ENCODE results near the gene VRK3. TPM values are rescaled to one million over a fixed set of nuclear protein-coding genes. Genes with fewer than 3 reads are reported as not detected.

Gene VRK3
- total RNA-seq, 1 donor from 2014 or later = 44.6 TPM

GRCh38 chr19:50026550-50026906 is 1.4 kb upstream of the VRK3 start:
- peaks cover 18% of the 10 kb centered on the region for H3K4me1 Mint-ChIP-seq (ENCODE audit: unreplicated experiment)
- peak overlapping the region; percentile 98 for H3K4me3 Mint-ChIP-seq
- H3K9me3 Mint-ChIP-seq = peaks cover 3% of the 10 kb centered on the region
- no peak for TF ChIP-seq CTCF (conservative IDR thresholded peaks at IDR 0.05)
- no peaks in the 10 kb centered on the region for H3K27me3 Mint-ChIP-seq
- H3K36me3 Mint-ChIP-seq = peaks cover 22% of the 10 kb centered on the region
- no peak for DNase-seq (ENCODE audit: extremely low spot score, unreplicated experiment)
- peak overlapping the region; percentile 21 for H3K27ac Mint-ChIP-seq

- DNase-seq (ENCODE audit: extremely low spot score, unreplicated experiment) = peak; percentile 89
- Mint-ChIP-seq H3K4me3 (peak within 1 kb of the TSS; percentile 98), H3K27ac (peak within 1 kb of the TSS; percentile 97), H3K27me3 (no peaks in the 10 kb centered on the region), H3K36me3 (peaks cover 18% of the 10 kb centered on the region), H3K4me1 (ENCODE audit: unreplicated experiment) (peaks cover 18% of the 10 kb centered on the region), H3K9me3 (peaks cover 3% of the 10 kb centered on the region)
- TF ChIP-seq CTCF (conservative IDR thresholded peaks at IDR 0.05) = no peak
Observed at GRCh38 chr19:50025794-50026549, 800 bp upstream of the VRK3 start, which contains the start of gene ZNF473. TSS of gene ZNF473 (plus strand) at chr19:50026005. CDS start at chr19:50031083, 5,078 bp downstream.

GRCh38 chr19:50024719-50025021 is 502 bp downstream of the VRK3 start:
- peaks cover 15% of the 10 kb centered on the region for H3K36me3 Mint-ChIP-seq
- no peak for TF ChIP-seq CTCF (conservative IDR thresholded peaks at IDR 0.05)

GRCh38 chr19:50022823-50023222 is 2.3 kb downstream of the VRK3 start:
- no peak overlapping the region for H3K4me3 Mint-ChIP-seq

More at GRCh38 chr19:50024719-50025021, 502 bp downstream of the VRK3 start:
- H3K4me3 Mint-ChIP-seq = peak overlapping the region; percentile 98
- no peak for DNase-seq (ENCODE audit: extremely low spot score, unreplicated experiment)
- H3K27me3 Mint-ChIP-seq = no peaks in the 10 kb centered on the region
- peaks cover 18% of the 10 kb centered on the region for H3K4me1 Mint-ChIP-seq (ENCODE audit: unreplicated experiment)
- H3K9me3 Mint-ChIP-seq = peaks cover 3% of the 10 kb centered on the region
- H3K27ac Mint-ChIP-seq = peak overlapping the region; percentile 97

GRCh38 chr19:50020481-50020880 is 4.7 kb downstream of the VRK3 start:
- H3K27me3 Mint-ChIP-seq = no peaks in the 10 kb centered on the region
- H3K36me3 Mint-ChIP-seq = peaks cover 7% of the 10 kb centered on the region
- H3K4me1 Mint-ChIP-seq (ENCODE audit: unreplicated experiment) = peaks cover 4% of the 10 kb centered on the region
- no peak for TF ChIP-seq CTCF (conservative IDR thresholded peaks at IDR 0.05)
- no peak overlapping the region for H3K4me3 Mint-ChIP-seq
- DNase-seq (ENCODE audit: extremely low spot score, unreplicated experiment) = no peak
- H3K27ac Mint-ChIP-seq = no peak overlapping the region
- H3K9me3 Mint-ChIP-seq = no peaks in the 10 kb centered on the region

More at GRCh38 chr19:50022823-50023222, 2.3 kb downstream of the VRK3 start:
- H3K4me1 Mint-ChIP-seq (ENCODE audit: unreplicated experiment) = peaks cover 18% of the 10 kb centered on the region
- peaks cover 3% of the 10 kb centered on the region for H3K9me3 Mint-ChIP-seq
- H3K27ac Mint-ChIP-seq = peak overlapping the region; percentile 57
- no peak for TF ChIP-seq CTCF (conservative IDR thresholded peaks at IDR 0.05)
- DNase-seq (ENCODE audit: extremely low spot score, unreplicated experiment) = no peak
- peaks cover 11% of the 10 kb centered on the region for H3K36me3 Mint-ChIP-seq
- no peaks in the 10 kb centered on the region for H3K27me3 Mint-ChIP-seq

Data from type B pancreatic cell (in vitro differentiated cells).